Neural crest cell (in vitro differentiated cells): ENCODE results near the gene CCDC9B. TPM values are rescaled to one million over a fixed set of nuclear protein-coding genes. Genes with fewer than 3 reads are reported as not detected.

ENCODE experiments used
- DNase-seq: peaks from one replicate; pipeline ENCODE4 v3.0.0; 2021; ENCODE audit warnings: low read depth, mixed read lengths, low spot score
- H3K27ac Mint-ChIP-seq: one replicate; pipeline ENCODE4 v1.8.0; 2021; ENCODE audit warnings: mild to moderate bottlenecking, mixed read lengths; ENCODE audit not compliant: unreplicated experiment
- H3K27me3 Mint-ChIP-seq: 2 replicates; pipeline ENCODE4 v1.8.0; 2021; ENCODE audit warnings: low read depth, mild to moderate bottlenecking, mixed read lengths
- H3K36me3 Mint-ChIP-seq: 2 replicates; pipeline ENCODE4 v1.8.0; 2021; ENCODE audit warnings: low read depth, mild to moderate bottlenecking, mixed read lengths
- H3K4me1 Mint-ChIP-seq: 2 replicates; pipeline ENCODE4 v1.8.0; 2021; ENCODE audit warnings: mixed read lengths
- H3K4me3 Mint-ChIP-seq: one replicate; pipeline ENCODE4 v1.8.0; 2021; ENCODE audit warnings: mild to moderate bottlenecking, mixed read lengths
- H3K9me3 Mint-ChIP-seq: 2 replicates; pipeline ENCODE4 v1.8.0; 2021; ENCODE audit warnings: mixed read lengths
- CTCF ChIP-seq: fragments of 200-600 bp; sonication (generic); conservative IDR thresholded peaks from 2 replicates; pipeline ENCODE4 v1.5.0; 2021; ENCODE audit warnings: antibody characterized with exemption, mild to moderate bottlenecking
- total RNA-seq: library from RNA; stranded (reverse); gene quantifications from 2 replicates; pipeline ENCODE4 v1.2.1, GENCODE V29; 2021

CCDC9B gene
- total RNA-seq, 1 donor from 2014 or later = 0.33 TPM

- TF ChIP-seq CTCF = no peak
- Mint-ChIP-seq H3K27ac (no peak overlapping the region), H3K4me1 (peaks cover 9% of the 10 kb centered on the region), H3K9me3 (no peaks in the 10 kb centered on the region), H3K27me3 (peaks cover 71% of the 10 kb centered on the region), H3K36me3 (no peaks in the 10 kb centered on the region), H3K4me3 (no peak overlapping the region)
- no peak for DNase-seq
These were observed 28.2 kb downstream of the CCDC9B start for GRCh38 chr15:40312370-40313158.

GRCh38 chr15:40310993-40311392, 29.7 kb downstream of the CCDC9B start:
- no peaks in the 10 kb centered on the region for H3K9me3 Mint-ChIP-seq
- H3K4me1 Mint-ChIP-seq = peaks cover 9% of the 10 kb centered on the region
- no peak for TF ChIP-seq CTCF
- H3K27me3 Mint-ChIP-seq = peaks cover 59% of the 10 kb centered on the region
- no peak for DNase-seq
- H3K27ac Mint-ChIP-seq = no peak overlapping the region
- no peak overlapping the region for H3K4me3 Mint-ChIP-seq
- H3K36me3 Mint-ChIP-seq = no peaks in the 10 kb centered on the region

GRCh38 chr15:40310001-40310959, 30.5 kb downstream of the CCDC9B start:
- Mint-ChIP-seq H3K4me1 (peaks cover 9% of the 10 kb centered on the region), H3K27me3 (peaks cover 52% of the 10 kb centered on the region), H3K27ac (no peak overlapping the region), H3K9me3 (no peaks in the 10 kb centered on the region), H3K4me3 (no peak overlapping the region), H3K36me3 (no peaks in the 10 kb centered on the region)
- DNase-seq = peak; percentile 75
- peak; percentile 87 for TF ChIP-seq CTCF

- Mint-ChIP-seq H3K9me3 (no peaks in the 10 kb centered on the region), H3K27ac (peak overlapping the region; percentile 70), H3K27me3 (peaks cover 44% of the 10 kb centered on the region), H3K36me3 (no peaks in the 10 kb centered on the region), H3K4me1 (peaks cover 9% of the 10 kb centered on the region), H3K4me3 (no peak overlapping the region)
- TF ChIP-seq CTCF = no peak
- DNase-seq = no peak
These were observed 31.3 kb downstream of the CCDC9B start for GRCh38 chr15:40309344-40309862.

- H3K36me3 Mint-ChIP-seq = no peaks in the 10 kb centered on the region
- peaks cover 9% of the 10 kb centered on the region for H3K4me1 Mint-ChIP-seq
- no peak within 1 kb of the TSS for H3K4me3 Mint-ChIP-seq
- no peaks in the 10 kb centered on the region for H3K9me3 Mint-ChIP-seq
- H3K27ac Mint-ChIP-seq = peak within 1 kb of the TSS; percentile 27
- DNase-seq = no peak
- peaks cover 27% of the 10 kb centered on the region for H3K27me3 Mint-ChIP-seq
- peak; percentile 24 for TF ChIP-seq CTCF
These were observed 33.1 kb downstream of the CCDC9B start, which contains the start of gene PLCB2 for GRCh38 chr15:40307421-40308211. Gene PLCB2 (minus strand): TSS chr15:40307935. CDS start chr15:40307672, 263 bp downstream.
